ENCODE data around the gene RHO. TPM values are rescaled to one million over a fixed set of nuclear protein-coding genes. Genes with fewer than 3 reads are reported as not detected.

The RHO gene
- total RNA-seq: not detected in 2 replicates

GRCh38 chr3:129528589-129529100 lies at the start of gene RHO:
TSS of gene RHO (plus strand) at chr3:129528639. CDS start at chr3:129528734, 95 bp downstream.

GRCh38 chr3:129543156-129543790 lies 14.8 kb downstream of the RHO start, which contains the start of gene H1-8:
TSS of gene H1-8 (plus strand) at chr3:129543175. CDS start at chr3:129543219, 44 bp downstream.

Other genes starting within 250 kb of the RHO start
- gene HMCES, start 249.8 kb upstream of the RHO start, total RNA-seq: 20.6 and 33.1 TPM in 2 replicates
- gene EFCAB12, start 100.0 kb upstream of the RHO start, total RNA-seq: under 0.01 TPM in 1 of 2 replicates, not detected in the other
- gene MBD4, start 88.7 kb upstream of the RHO start, total RNA-seq: 21.2 and 22.1 TPM in 2 replicates
- gene IFT122, start 88.4 kb upstream of the RHO start, total RNA-seq: 26.0 and 34.0 TPM in 2 replicates
- not detected in 2 replicates for gene H1-8, start 14.5 kb downstream of the RHO start, total RNA-seq
- 56.2 and 66.1 TPM in 2 replicates for gene PLXND1, start 78.0 kb downstream of the RHO start, total RNA-seq

Measured in uterine smooth muscle cell (primary cell).